H1 (cell line): Measurements from ENCODE around the gene MBTPS2.

Source experiments
- ASH2L ChIP-seq: fragments of 200-600, 300-600 bp; sonication (generic); IDR thresholded peaks from one replicate; pipeline ENCODE4 v1.7.1; 2017; ENCODE audit warnings: low read length
- BCL11A ChIP-seq, 2 experiments: IDR thresholded peaks; one replicate each; pipeline ENCODE4 v1.6.1; 2011; ENCODE audit warnings: low read depth in 2 of 2, low read length in 2 of 2, mild to moderate bottlenecking in 2 of 2
- CEBPB ChIP-seq: IDR thresholded peaks from 2 replicates; pipeline ENCODE4 v1.6.1; 2012; ENCODE audit warnings: low read depth, low read length
- CTCF ChIP-seq, 3 experiments: IDR thresholded peaks; 1 replicate in 2 of 3; 2 replicates in 1 of 3; pipeline versions ENCODE4 v1.5.1 to v1.6.1; 2011; ENCODE audit warnings: low read length in 3 of 3, mild to moderate bottlenecking in 3 of 3, inconsistent platforms in 2 of 3, low read depth in 1 of 3, moderate library complexity in 1 of 3; ENCODE audit not compliant: insufficient read depth in 1 of 3; ENCODE audit errors: control extremely low read depth in 1 of 3
- EGR1 ChIP-seq: IDR thresholded peaks from 2 replicates; pipeline ENCODE4 v1.6.1; 2011; ENCODE audit warnings: low read depth, low read length, borderline replicate concordance
- EZH2 ChIP-seq: fragments of 200-600 bp; sonication (generic); IDR thresholded peaks from 2 replicates; pipeline ENCODE4 v1.7.1; 2012; ENCODE audit warnings: low read depth, mild to moderate bottlenecking, moderate library complexity, low read length, inconsistent platforms; ENCODE audit not compliant: severe bottlenecking
- KDM1A ChIP-seq: fragments of 200-600, 300-600 bp; sonication (generic); IDR thresholded peaks from 2 replicates; pipeline ENCODE4 v1.7.1; 2016; ENCODE audit warnings: mild to moderate bottlenecking, low read length, borderline replicate concordance
- MAX ChIP-seq: IDR thresholded peaks from 2 replicates; pipeline ENCODE4 v1.6.1; 2012; ENCODE audit warnings: inconsistent platforms
- RFX5 ChIP-seq: IDR thresholded peaks from 2 replicates; pipeline ENCODE4 v1.6.1; 2011; ENCODE audit warnings: low read depth, low read length, improper control_type of control experiment, borderline replicate concordance

GRCh38 chrX:21855937-21856415, 16.6 kb downstream of the MBTPS2 start, which contains the start of gene YY2:
- TF ChIP-seq BCL11A (IDR thresholded peaks at IDR 0.05; ENCODE audit: low read depth in 2 of 2, low read length in 2 of 2) (no peak), ASH2L (no peak), CEBPB (no peak), KDM1A (no peak), CTCF (IDR thresholded peaks at IDR 0.05; ENCODE audit: control extremely low read depth in 1 of 3, insufficient read depth in 1 of 3, low read depth in 1 of 3, low read length in 3 of 3) (no peak), RFX5 (no peak), EGR1 (no peak), EZH2 (no peak), MAX (no peak)
